Endodermal cell (in vitro differentiated cells): Measurements from ENCODE around the gene RSBN1L. TPM values are rescaled to one million over a fixed set of nuclear protein-coding genes. Genes with fewer than 3 reads are reported as not detected.
A peak's percentile ranks its signal among the peaks of the same experiment; 100 is the strongest.
"Not testable (repeated sequence)": the region's sequence is repeated elsewhere in the genome, so short reads cannot be mapped to it uniquely, and the experiment has no call there.

ENCODE experiments used
- DNase-seq: peaks from one replicate; pipeline ENCODE4 v3.0.0-alpha.2; 2017
- H3K27ac ChIP-seq: 2 replicates; pipeline ENCODE4 v1.5.1; 2013; ENCODE audit warnings: mild to moderate bottlenecking, low read depth, low read length, moderate library complexity
- H3K27me3 ChIP-seq: 2 replicates; pipeline ENCODE4 v1.6.1; 2013; ENCODE audit warnings: mild to moderate bottlenecking, low read length, moderate library complexity; ENCODE audit not compliant: insufficient read depth, control insufficient read depth, poor library complexity, severe bottlenecking
- H3K36me3 ChIP-seq: 2 replicates; pipeline ENCODE4 v1.7.0; 2013; ENCODE audit warnings: mild to moderate bottlenecking, low read length, moderate library complexity; ENCODE audit not compliant: control insufficient read depth, insufficient read depth
- H3K4me1 ChIP-seq: one replicate; pipeline ENCODE4 v1.7.0; 2013; ENCODE audit warnings: low read length; ENCODE audit not compliant: control insufficient read depth, insufficient read depth
- H3K4me3 ChIP-seq: 2 replicates; pipeline ENCODE4 v1.5.1; 2013; ENCODE audit warnings: mild to moderate bottlenecking, low read length, moderate library complexity
- H3K9ac ChIP-seq: 2 replicates; pipeline ENCODE4 v1.6.1; 2013; ENCODE audit warnings: mild to moderate bottlenecking, low read length, moderate library complexity; ENCODE audit not compliant: poor library complexity, severe bottlenecking; ENCODE audit errors: extremely low read depth
- H3K9me3 ChIP-seq: 2 replicates; pipeline ENCODE4 v1.6.1; 2013; ENCODE audit warnings: mild to moderate bottlenecking, low read length, moderate library complexity; ENCODE audit not compliant: control insufficient read depth
- H3K27ac Mint-ChIP-seq: 2 replicates; pipeline ENCODE4 v1.8.0; 2020; ENCODE audit warnings: mixed read lengths
- H3K27me3 Mint-ChIP-seq: 2 replicates; pipeline ENCODE4 v1.8.0; 2021; ENCODE audit warnings: mild to moderate bottlenecking, mixed read lengths; ENCODE audit not compliant: insufficient read depth
- H3K36me3 Mint-ChIP-seq: 2 replicates; pipeline ENCODE4 v1.8.0; 2020; ENCODE audit warnings: low read depth, mixed read lengths
- H3K4me1 Mint-ChIP-seq: 2 replicates; pipeline ENCODE4 v1.8.0; 2020; ENCODE audit warnings: mixed read lengths
- H3K4me3 Mint-ChIP-seq: 2 replicates; pipeline ENCODE4 v1.8.0; 2020; ENCODE audit warnings: mild to moderate bottlenecking, moderate library complexity, mixed read lengths
- H3K9me3 Mint-ChIP-seq: 2 replicates; pipeline ENCODE4 v1.8.0; 2020; ENCODE audit warnings: mild to moderate bottlenecking, mixed read lengths
- CTCF ChIP-seq: fragments of 200-600 bp; sonication (generic); conservative IDR thresholded peaks from 2 replicates; pipeline ENCODE4 v1.5.0; 2021; ENCODE audit warnings: antibody characterized with exemption, mild to moderate bottlenecking
- WGBS, 2 experiments: methylation state at CpG; one replicate each; pipeline versions ENCODE4 v1.1.5 to v1.1.7; 2013; ENCODE audit warnings: missing lambda C conversion rate in 2 of 2, mixed read lengths in 1 of 2; ENCODE audit not compliant: insufficient coverage in 1 of 2, insufficient read length in 1 of 2; 5-methylcytosine and 5-hydroxymethylcytosine counted together
- total RNA-seq, 2 donors: library from RNA; stranded (reverse); fragmentation: NEBNext Ultra II Directional in 1 of 2; extraction: Animal tissue kit (Norgen Biotek cat#: 25700) in 1 of 2; gene quantifications; 2 replicates in 1 of 2; 3 replicates in 1 of 2; pipeline ENCODE4 v1.2.1, GENCODE V29; 2021

The RSBN1L gene
- total RNA-seq, 2 donors from 2014 or later = 17.6 to 19.9 TPM

DNA sequence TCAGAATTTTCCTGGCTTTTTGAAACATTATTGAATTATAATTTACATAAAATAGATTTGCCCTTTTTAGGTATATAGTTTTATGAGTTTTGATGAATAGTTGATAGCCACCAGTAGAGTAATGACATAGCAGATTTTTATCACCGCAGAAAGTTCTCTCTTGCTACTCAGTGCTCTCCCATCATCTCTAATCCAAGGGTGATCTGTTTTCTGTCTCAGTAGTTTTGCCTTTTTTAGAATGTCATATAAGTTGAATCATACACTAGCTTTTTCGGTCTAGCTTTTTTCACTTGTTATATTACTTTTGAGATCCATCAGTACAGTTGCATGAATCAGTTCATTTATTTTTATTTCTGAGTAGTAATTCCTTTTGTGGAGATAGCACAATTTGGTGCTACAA lies 17.9 kb downstream of the RSBN1L start:
- Mint-ChIP-seq H3K27ac (no peak overlapping the region), H3K9me3 (no peaks in the 10 kb centered on the region), H3K27me3 (no peaks in the 10 kb centered on the region), H3K4me1 (peaks cover 1% of the 10 kb centered on the region), H3K36me3 (peaks cover 27% of the 10 kb centered on the region), H3K4me3 (no peak overlapping the region)
- no peaks in the 10 kb centered on the region for H3K27me3 ChIP-seq
- H3K4me1 ChIP-seq = no peaks in the 10 kb centered on the region
- no peak overlapping the region for H3K27ac ChIP-seq
- 100% methylated on average over 1 to 2 of the region's 2 CpGs for WGBS, 2 experiments
- H3K9me3 ChIP-seq = no peaks in the 10 kb centered on the region
- H3K36me3 ChIP-seq = peaks cover 25% of the 10 kb centered on the region
- H3K9ac ChIP-seq = no peak overlapping the region
- no peak for DNase-seq
- TF ChIP-seq CTCF = no peak
- no peak overlapping the region for H3K4me3 ChIP-seq

- H3K36me3 Mint-ChIP-seq = peaks cover 27% of the 10 kb centered on the region
- not testable (repeated sequence) for H3K9ac ChIP-seq, H3K9me3 Mint-ChIP-seq, H3K4me3 Mint-ChIP-seq, H3K27ac ChIP-seq, H3K27me3 Mint-ChIP-seq, H3K27ac Mint-ChIP-seq, H3K4me3 ChIP-seq, H3K4me1 ChIP-seq, DNase-seq, H3K9me3 ChIP-seq, H3K27me3 ChIP-seq, H3K4me1 Mint-ChIP-seq
- peaks cover 25% of the 10 kb centered on the region for H3K36me3 ChIP-seq
These were observed 18.7 kb downstream of the RSBN1L start for GRCh38 chr7:77714931-77715330.

DNA sequence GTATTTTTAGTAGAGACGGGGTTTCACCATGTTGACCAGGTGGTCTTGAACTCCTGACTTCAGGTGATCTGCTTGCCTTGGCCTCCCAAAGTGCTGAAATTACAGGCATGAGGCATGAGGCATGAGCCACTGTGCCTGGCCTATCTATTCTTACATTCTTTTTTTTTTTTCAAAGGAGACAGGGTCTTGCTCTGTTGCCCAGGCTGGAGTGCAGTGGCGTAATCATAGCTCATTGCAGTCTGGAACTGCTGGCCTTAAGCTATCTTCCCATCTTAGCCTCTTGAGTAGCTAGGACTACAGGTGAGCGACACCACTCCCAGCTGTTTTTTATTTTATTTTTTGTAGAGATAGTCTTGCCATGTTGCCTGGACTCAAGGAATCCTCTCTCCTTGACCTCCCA lies 20.5 kb downstream of the RSBN1L start:
- 95 to 100% methylated on average over 3 of the region's 3 CpGs for WGBS, 2 experiments
- no peak overlapping the region for H3K27ac Mint-ChIP-seq

DNA sequence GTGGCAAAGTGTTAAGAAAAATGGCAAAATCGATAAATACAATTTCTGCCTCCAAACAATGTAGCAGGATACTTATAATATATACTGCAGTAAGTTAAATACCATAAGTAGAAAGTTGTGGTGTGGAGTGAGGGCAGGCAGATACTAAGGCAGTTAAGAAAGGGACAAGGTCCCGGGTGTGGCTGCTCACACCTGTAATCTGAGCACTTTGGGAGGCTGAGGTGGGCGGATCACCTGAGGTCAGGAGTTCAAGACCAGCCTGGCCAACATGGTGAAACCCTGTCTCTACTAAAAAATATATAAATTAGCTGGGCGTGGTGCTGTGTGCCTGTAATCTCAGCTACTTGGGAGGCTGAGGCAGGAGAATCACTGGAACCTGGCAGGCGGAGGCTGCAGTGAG lies 21.3 kb downstream of the RSBN1L start:
- not testable (repeated sequence) for H3K27me3 Mint-ChIP-seq, H3K4me1 Mint-ChIP-seq, H3K4me1 ChIP-seq, H3K9me3 Mint-ChIP-seq, H3K9me3 ChIP-seq, DNase-seq, H3K27ac ChIP-seq, H3K9ac ChIP-seq, H3K4me3 ChIP-seq, H3K36me3 ChIP-seq, H3K27me3 ChIP-seq, H3K4me3 Mint-ChIP-seq
- H3K27ac Mint-ChIP-seq = peak overlapping the region; percentile 49
- peaks cover 20% of the 10 kb centered on the region for H3K36me3 Mint-ChIP-seq
- 88 to 96% methylated on average over 3 to 5 of the region's 5 CpGs for WGBS, 2 experiments

More for the DNA sequence above, 20.5 kb downstream of the RSBN1L start:
- Histone ChIP-seq H3K27me3 (no peaks in the 10 kb centered on the region), H3K36me3 (peaks cover 13% of the 10 kb centered on the region), H3K4me3 (no peak overlapping the region), H3K9ac (no peak overlapping the region), H3K4me1 (no peaks in the 10 kb centered on the region), H3K9me3 (no peaks in the 10 kb centered on the region), H3K27ac (no peak overlapping the region)
- H3K4me1 Mint-ChIP-seq = peaks cover 1% of the 10 kb centered on the region
- H3K27me3 Mint-ChIP-seq = no peaks in the 10 kb centered on the region
- H3K4me3 Mint-ChIP-seq = no peak overlapping the region
- H3K9me3 Mint-ChIP-seq = no peaks in the 10 kb centered on the region
- no peak for DNase-seq
- TF ChIP-seq CTCF = no peak
- H3K36me3 Mint-ChIP-seq = peaks cover 22% of the 10 kb centered on the region
